Left lung (tissue), 10 donors: ENCODE results near the gene SPATA2. TPM values are rescaled to one million over a fixed set of nuclear protein-coding genes. Genes with fewer than 3 reads are reported as not detected.

ENCODE experiments used
- ATAC-seq: fragments of 200-7000 bp; cut with Tn5 transposase; one replicate; pipeline ENCODE4 v1.9.1; 2020; ENCODE audit warnings: moderate library complexity
- DNase-seq, 4 donors: peaks; one replicate each; pipeline ENCODE4 v3.0.0-alpha.2; 2013 to 2020
- H3K27ac ChIP-seq, 2 donors: fragments of 200-600 bp; sonication (generic) in 1 of 2; one replicate each; pipeline versions ENCODE4 v1.5.0 to v1.8.0; 2020 to 2021
- H3K27me3 ChIP-seq, 2 donors: fragments of 200-600 bp; sonication (generic) in 1 of 2; one replicate each; pipeline versions ENCODE4 v1.5.0 to v1.8.0; 2020 to 2021
- H3K36me3 ChIP-seq, 2 donors: fragments of 200-600 bp; sonication (generic) in 1 of 2; one replicate each; pipeline versions ENCODE4 v1.5.0 to v1.8.0; 2020 to 2021
- H3K4me1 ChIP-seq, 2 donors: fragments of 200-600 bp; one replicate each; pipeline ENCODE4 v1.8.0; 2021
- H3K4me3 ChIP-seq, 2 donors: fragments of 200-600 bp; sonication (generic) in 1 of 2; one replicate each; pipeline versions ENCODE4 v1.5.0 to v1.8.0; 2020 to 2021; ENCODE audit warnings: mild to moderate bottlenecking in 1 of 2
- H3K9me3 ChIP-seq, 2 donors: fragments of 200-600 bp; sonication (generic) in 1 of 2; one replicate each; pipeline versions ENCODE4 v1.5.0 to v1.8.0; 2020 to 2021
- intact Hi-C, 2 donors: fragments of 100-400 bp; cut with DNase I; formaldehyde crosslinking; loops; one replicate each; pipeline versions ENCODE4 v1.11.2 to v1.14.2; 2022
- polyA plus RNA-seq, 6 donors: library from polyadenylated mRNA; unstranded; fragments of 120-200 nt; gene quantifications; one replicate each; pipeline ENCODE4 v1.2.1, GENCODE V29; 2013; ENCODE audit not compliant: insufficient read length in 6 of 6
- total RNA-seq, 2 donors: library from RNA; stranded (reverse); fragmentation: NEBNext Ultra II Directional; extraction: Animal tissue kit (Norgen Biotek cat#: 25700); gene quantifications; one replicate each; pipeline ENCODE4 v1.2.1, GENCODE V29; 2021
- TF ChIP-seq, protein P1 (sequence below), 2 donors: fragments of 200-600 bp; sonication (generic) in 1 of 2; IDR thresholded peaks; one replicate each; pipeline versions ENCODE4 v1.5.0 to v1.8.0; 2021; ENCODE audit warnings: antibody characterized with exemption in 2 of 2
- donor health status: DM: no; HTN: yes; CAD: no.
- donor health status: DM: no; HTN: no; CAD: no.

The SPATA2 gene
- total and polyA plus RNA-seq, 8 donors, result 6.9 to 10.1 (median 7.6) TPM

DNA sequence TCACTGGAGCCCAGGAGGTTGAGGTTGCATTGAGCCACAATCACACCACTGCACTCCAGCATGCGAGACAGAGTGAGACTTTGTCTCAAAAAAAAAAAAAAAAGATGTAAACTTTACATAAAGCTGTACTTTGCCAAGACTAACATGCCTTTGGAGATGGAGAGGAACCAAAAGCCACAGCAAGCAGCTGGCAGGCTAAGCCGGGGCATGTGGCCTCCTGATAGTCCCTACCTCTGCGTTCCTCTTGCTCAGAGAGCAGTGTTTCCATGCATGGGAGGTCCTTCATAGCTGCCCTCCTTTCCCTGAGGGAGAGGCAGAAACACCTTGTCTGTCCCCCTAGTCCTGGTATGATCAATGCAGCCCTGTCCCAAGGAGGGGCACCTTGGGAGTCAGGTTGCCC lies 35.2 kb downstream of the SPATA2 start:
- H3K4me1 ChIP-seq, result no peaks in the 10 kb centered on the region
- intact Hi-C loops, result no loop called here
- ATAC-seq (no peak), DNase-seq (no peak)
- no peaks in the 10 kb centered on the region for H3K27me3 ChIP-seq
- no peak overlapping the region for H3K4me3 ChIP-seq
- TF ChIP-seq, protein P1, sequence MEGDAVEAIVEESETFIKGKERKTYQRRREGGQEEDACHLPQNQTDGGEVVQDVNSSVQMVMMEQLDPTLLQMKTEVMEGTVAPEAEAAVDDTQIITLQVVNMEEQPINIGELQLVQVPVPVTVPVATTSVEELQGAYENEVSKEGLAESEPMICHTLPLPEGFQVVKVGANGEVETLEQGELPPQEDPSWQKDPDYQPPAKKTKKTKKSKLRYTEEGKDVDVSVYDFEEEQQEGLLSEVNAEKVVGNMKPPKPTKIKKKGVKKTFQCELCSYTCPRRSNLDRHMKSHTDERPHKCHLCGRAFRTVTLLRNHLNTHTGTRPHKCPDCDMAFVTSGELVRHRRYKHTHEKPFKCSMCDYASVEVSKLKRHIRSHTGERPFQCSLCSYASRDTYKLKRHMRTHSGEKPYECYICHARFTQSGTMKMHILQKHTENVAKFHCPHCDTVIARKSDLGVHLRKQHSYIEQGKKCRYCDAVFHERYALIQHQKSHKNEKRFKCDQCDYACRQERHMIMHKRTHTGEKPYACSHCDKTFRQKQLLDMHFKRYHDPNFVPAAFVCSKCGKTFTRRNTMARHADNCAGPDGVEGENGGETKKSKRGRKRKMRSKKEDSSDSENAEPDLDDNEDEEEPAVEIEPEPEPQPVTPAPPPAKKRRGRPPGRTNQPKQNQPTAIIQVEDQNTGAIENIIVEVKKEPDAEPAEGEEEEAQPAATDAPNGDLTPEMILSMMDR (IDR thresholded peaks at IDR 0.05), result no peak
- no peaks in the 10 kb centered on the region for H3K9me3 ChIP-seq
- H3K36me3 ChIP-seq, result peaks cover 4 to 96% of the 10 kb centered on the region in 2 donors
- H3K27ac ChIP-seq, result no peak overlapping the region

DNA sequence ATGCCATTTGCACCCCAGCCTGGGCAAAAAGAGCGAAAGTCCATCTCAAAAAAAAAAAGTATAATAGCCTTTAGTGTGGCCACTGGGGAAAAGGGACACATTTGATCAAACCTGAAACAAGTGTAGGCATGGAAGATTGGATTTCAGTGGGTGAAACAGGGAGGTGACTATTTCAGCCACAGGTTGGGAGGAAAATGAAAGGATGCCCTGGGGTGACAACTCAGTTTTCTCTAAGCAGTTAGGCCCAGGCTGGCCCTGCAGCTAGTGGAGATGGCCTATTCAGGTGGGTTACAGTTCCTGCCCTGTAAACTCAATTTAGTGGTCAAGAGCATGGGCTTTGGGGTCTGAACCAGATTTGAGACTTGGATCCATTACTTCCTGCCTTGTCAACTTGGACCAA lies 36.4 kb downstream of the SPATA2 start:
- Histone ChIP-seq H3K4me1 (no peaks in the 10 kb centered on the region), H3K36me3 (peaks cover 4 to 97% of the 10 kb centered on the region in 2 donors), H3K27me3 (no peaks in the 10 kb centered on the region), H3K4me3 (no peak overlapping the region), H3K27ac (no peak overlapping the region), H3K9me3 (no peaks in the 10 kb centered on the region)
- DNase-seq (no peak), ATAC-seq (no peak)
- TF ChIP-seq, protein P1 (IDR thresholded peaks at IDR 0.05), result no peak
- intact Hi-C loops, result no loop called here

DNA sequence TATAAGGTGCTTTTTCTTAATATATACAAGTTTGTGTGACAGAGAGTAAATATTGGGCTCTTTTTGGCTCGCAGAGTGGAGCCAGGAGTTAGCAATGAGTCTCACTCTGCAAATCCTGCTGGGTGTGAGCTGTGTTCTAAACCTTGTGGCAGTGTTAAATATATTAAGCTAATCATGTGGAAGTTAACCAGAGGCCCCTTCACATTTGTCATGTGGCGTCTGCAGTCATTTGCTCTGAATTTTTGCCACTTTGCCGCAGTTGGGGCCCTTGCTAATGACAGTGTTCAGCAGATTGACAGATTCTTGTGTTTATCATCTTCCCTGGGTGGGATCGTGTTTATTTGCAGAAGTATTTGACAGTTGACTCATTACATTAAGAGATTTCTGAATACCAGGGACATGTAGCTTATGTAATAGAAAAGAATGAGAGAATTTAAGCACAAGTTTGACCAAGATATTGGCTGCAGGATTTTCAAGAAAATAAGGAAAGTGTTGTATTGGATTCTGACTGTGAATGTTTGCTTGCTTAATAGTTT lies 37.9 kb downstream of the SPATA2 start:
- TF ChIP-seq, protein P1 (IDR thresholded peaks at IDR 0.05), result no peak
- Histone ChIP-seq H3K4me3 (no peak overlapping the region), H3K36me3 (peaks cover 4 to 97% of the 10 kb centered on the region in 2 donors), H3K4me1 (no peaks in the 10 kb centered on the region), H3K9me3 (no peaks in the 10 kb centered on the region), H3K27me3 (no peaks in the 10 kb centered on the region), H3K27ac (no peak overlapping the region)
- DNase-seq (peak in 1 of 4 donors; percentile 40), ATAC-seq (no peak)
- intact Hi-C loops, result no loop called here

DNA sequence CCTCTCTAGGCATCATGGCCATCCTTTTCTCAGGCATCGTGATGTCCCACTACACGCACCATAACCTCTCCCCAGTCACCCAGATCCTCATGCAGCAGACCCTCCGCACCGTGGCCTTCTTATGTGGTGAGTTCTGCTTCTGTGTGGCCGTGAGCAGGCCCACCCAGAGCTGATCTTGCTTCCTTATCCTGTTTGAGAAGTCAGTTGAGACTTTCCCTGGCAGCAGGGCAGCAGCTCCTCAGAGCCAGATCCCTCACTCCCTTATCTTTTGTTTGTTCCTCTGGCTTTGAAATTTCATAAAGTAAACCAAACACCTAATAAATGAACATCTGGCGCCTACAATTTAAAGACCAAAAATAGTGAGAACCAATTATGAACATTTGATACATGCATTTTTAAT lies 40.6 kb downstream of the SPATA2 start:
- no peaks in the 10 kb centered on the region for H3K27me3 ChIP-seq
- ATAC-seq (no peak), DNase-seq (peak in 2 of 4 donors; percentile 73 to 75)
- H3K9me3 ChIP-seq, result no peaks in the 10 kb centered on the region
- H3K4me3 ChIP-seq, result no peak overlapping the region
- H3K27ac ChIP-seq, result no peak overlapping the region
- TF ChIP-seq, protein P1 (IDR thresholded peaks at IDR 0.05), result no peak
- intact Hi-C loops, result no loop called here
- no peaks in the 10 kb centered on the region for H3K4me1 ChIP-seq
- peaks cover 4 to 96% of the 10 kb centered on the region in 2 donors for H3K36me3 ChIP-seq

DNA sequence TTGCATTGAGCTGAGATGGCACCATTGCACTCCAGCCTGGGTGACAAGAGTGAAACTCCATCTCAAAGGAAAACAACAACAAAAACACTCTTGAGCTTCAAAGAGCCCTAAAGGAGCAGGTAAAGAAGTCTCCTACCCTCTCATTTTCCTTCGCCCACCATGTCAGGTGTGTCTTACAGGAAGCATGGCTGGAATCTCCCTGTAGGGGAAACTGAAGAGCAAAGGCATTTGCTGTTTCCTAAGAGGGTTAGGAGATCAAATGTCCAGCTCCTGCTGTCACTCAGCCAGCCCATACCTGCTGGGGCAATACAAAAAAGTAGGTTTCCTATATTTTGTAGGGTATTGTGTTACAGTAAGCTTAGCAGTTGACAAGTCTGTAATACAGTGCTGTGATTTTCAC lies 43.3 kb downstream of the SPATA2 start:
- Histone ChIP-seq H3K27ac (no peak overlapping the region), H3K36me3 (peaks cover 0 to 97% of the 10 kb centered on the region in 2 donors), H3K4me1 (no peaks in the 10 kb centered on the region), H3K4me3 (no peak overlapping the region), H3K9me3 (no peaks in the 10 kb centered on the region), H3K27me3 (no peaks in the 10 kb centered on the region)
- TF ChIP-seq, protein P1 (IDR thresholded peaks at IDR 0.05), result no peak
- no peak for ATAC-seq
- DNase-seq, result no peak
- intact Hi-C loops, result no loop called here
